Neural progenitor cell (in vitro differentiated cells): ENCODE results near the gene CYP26C1.

ENCODE experiments used
- EZH2 ChIP-seq: fragments of 200-600 bp; sonication (generic); IDR thresholded peaks from 2 replicates; pipeline ENCODE4 v1.6.1; 2017; ENCODE audit warnings: antibody characterized with exemption, mild to moderate bottlenecking, moderate library complexity
- TF ChIP-seq, protein P1 (sequence below): fragments of 200-600 bp; sonication (generic); IDR thresholded peaks from 2 replicates; pipeline ENCODE4 v1.5.1; 2017; ENCODE audit warnings: antibody characterized with exemption, mild to moderate bottlenecking

GRCh38 chr10:93079663-93080349, 19.2 kb downstream of the CYP26C1 start:
- TF ChIP-seq, protein P1, sequence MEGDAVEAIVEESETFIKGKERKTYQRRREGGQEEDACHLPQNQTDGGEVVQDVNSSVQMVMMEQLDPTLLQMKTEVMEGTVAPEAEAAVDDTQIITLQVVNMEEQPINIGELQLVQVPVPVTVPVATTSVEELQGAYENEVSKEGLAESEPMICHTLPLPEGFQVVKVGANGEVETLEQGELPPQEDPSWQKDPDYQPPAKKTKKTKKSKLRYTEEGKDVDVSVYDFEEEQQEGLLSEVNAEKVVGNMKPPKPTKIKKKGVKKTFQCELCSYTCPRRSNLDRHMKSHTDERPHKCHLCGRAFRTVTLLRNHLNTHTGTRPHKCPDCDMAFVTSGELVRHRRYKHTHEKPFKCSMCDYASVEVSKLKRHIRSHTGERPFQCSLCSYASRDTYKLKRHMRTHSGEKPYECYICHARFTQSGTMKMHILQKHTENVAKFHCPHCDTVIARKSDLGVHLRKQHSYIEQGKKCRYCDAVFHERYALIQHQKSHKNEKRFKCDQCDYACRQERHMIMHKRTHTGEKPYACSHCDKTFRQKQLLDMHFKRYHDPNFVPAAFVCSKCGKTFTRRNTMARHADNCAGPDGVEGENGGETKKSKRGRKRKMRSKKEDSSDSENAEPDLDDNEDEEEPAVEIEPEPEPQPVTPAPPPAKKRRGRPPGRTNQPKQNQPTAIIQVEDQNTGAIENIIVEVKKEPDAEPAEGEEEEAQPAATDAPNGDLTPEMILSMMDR, result no peak
- no peak for TF ChIP-seq EZH2
